DOHH2 (cell line): ENCODE results near the gene GUCA1A.
A peak's percentile ranks its signal among the peaks of the same experiment; 100 is the strongest.
"Not testable (repeated sequence)": the region's sequence is repeated elsewhere in the genome, so short reads cannot be mapped to it uniquely, and the experiment has no call there.

Experiments used
- H3F3A ChIP-seq: fragments of 200-600 bp; sonication (generic), shearing (Covaris generic); 2 replicates; pipeline ENCODE4 v1.6.0; 2016; ENCODE audit warnings: antibody characterized with exemption, mild to moderate bottlenecking; ENCODE audit not compliant: control insufficient read depth, insufficient read depth
- H3K27ac ChIP-seq: fragments of 200-600 bp; sonication (generic); 2 replicates; pipeline ENCODE4 v1.5.1; 2014; ENCODE audit warnings: low read depth, mild to moderate bottlenecking, low read length, moderate library complexity
- H3K27me3 ChIP-seq: fragments of 200-600 bp; sonication (generic); 2 replicates; pipeline ENCODE4 v1.6.1; 2014; ENCODE audit warnings: mild to moderate bottlenecking, low read length, mixed read lengths; ENCODE audit not compliant: control insufficient read depth
- H3K36me3 ChIP-seq: fragments of 200-600 bp; sonication (generic); 2 replicates; pipeline ENCODE4 v1.6.1; 2014; ENCODE audit warnings: mild to moderate bottlenecking, low read length, moderate library complexity, mixed read lengths; ENCODE audit not compliant: control insufficient read depth
- H3K4me1 ChIP-seq: fragments of 200-600 bp; sonication (generic); 2 replicates; pipeline ENCODE4 v1.6.1; 2014; ENCODE audit warnings: mild to moderate bottlenecking, low read length, mixed read lengths; ENCODE audit not compliant: control insufficient read depth
- H3K4me2 ChIP-seq: fragments of 200-600 bp; sonication (generic); 2 replicates; pipeline ENCODE4 v1.6.0; 2014; ENCODE audit warnings: mild to moderate bottlenecking, low read length, moderate library complexity
- H3K4me3 ChIP-seq: fragments of 200-600 bp; sonication (generic); 2 replicates; pipeline ENCODE4 v1.5.1; 2014; ENCODE audit warnings: mild to moderate bottlenecking, low read length, mixed read lengths
- H3K79me2 ChIP-seq: fragments of 200-600 bp; sonication (generic); 2 replicates; pipeline ENCODE4 v1.6.1; 2014; ENCODE audit warnings: mild to moderate bottlenecking, low read length, mixed read lengths; ENCODE audit not compliant: control insufficient read depth
- H3K9me2 ChIP-seq: fragments of 200-600 bp; sonication (generic); replicated peaks from 2 replicates; pipeline ENCODE4 v1.6.1; 2014; ENCODE audit warnings: mild to moderate bottlenecking, low read length, mixed read lengths; ENCODE audit not compliant: control insufficient read depth
- H3K9me3 ChIP-seq: fragments of 200-600 bp; sonication (generic); 2 replicates; pipeline ENCODE4 v1.6.1; 2014; ENCODE audit warnings: antibody characterized with exemption, low read length, mixed read lengths; ENCODE audit not compliant: control insufficient read depth, insufficient read depth
- H4K20me1 ChIP-seq: fragments of 200-600 bp; sonication (generic); 2 replicates; pipeline ENCODE4 v1.6.0; 2014; ENCODE audit warnings: low read depth, mild to moderate bottlenecking, antibody characterized with exemption, low read length, moderate library complexity; ENCODE audit not compliant: control insufficient read depth, insufficient read depth
- EZH2phosphoT487 ChIP-seq: fragments of 200-600 bp; sonication (generic); IDR thresholded peaks from 2 replicates; pipeline ENCODE4 v1.6.1; 2017; ENCODE audit warnings: borderline replicate concordance, mild to moderate bottlenecking, antibody characterized with exemption, low read length, moderate library complexity, mixed read lengths
- TF ChIP-seq, protein P1 (sequence below): fragments of 200-600 bp; sonication (generic); IDR thresholded peaks from one replicate; pipeline ENCODE4 v1.5.1; 2014; ENCODE audit warnings: antibody characterized with exemption, mild to moderate bottlenecking, low read depth, low read length; ENCODE audit not compliant: poor library complexity, severe bottlenecking

GUCA1A gene

DNA sequence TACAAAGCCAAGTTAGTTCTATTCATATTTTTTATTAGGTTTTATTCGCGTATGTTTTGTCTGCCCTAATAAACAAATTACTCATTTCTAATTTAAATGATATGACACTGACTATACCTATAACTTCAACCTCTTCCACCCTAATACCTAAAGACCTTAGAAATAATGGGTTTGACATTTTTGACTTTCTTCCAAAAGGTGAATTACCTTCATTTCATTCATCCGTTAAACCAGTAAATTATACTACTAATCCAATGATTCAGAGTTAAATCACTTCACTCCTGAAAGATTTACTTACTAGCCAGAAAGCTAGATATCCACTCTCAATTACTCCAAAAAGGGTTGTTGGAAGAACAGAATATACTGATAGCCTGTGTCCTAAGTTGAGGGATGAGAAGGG is 39.3 kb downstream of the GUCA1A start:
- H3K9me3 ChIP-seq: no peaks in the 10 kb centered on the region
- TF ChIP-seq, protein P1, sequence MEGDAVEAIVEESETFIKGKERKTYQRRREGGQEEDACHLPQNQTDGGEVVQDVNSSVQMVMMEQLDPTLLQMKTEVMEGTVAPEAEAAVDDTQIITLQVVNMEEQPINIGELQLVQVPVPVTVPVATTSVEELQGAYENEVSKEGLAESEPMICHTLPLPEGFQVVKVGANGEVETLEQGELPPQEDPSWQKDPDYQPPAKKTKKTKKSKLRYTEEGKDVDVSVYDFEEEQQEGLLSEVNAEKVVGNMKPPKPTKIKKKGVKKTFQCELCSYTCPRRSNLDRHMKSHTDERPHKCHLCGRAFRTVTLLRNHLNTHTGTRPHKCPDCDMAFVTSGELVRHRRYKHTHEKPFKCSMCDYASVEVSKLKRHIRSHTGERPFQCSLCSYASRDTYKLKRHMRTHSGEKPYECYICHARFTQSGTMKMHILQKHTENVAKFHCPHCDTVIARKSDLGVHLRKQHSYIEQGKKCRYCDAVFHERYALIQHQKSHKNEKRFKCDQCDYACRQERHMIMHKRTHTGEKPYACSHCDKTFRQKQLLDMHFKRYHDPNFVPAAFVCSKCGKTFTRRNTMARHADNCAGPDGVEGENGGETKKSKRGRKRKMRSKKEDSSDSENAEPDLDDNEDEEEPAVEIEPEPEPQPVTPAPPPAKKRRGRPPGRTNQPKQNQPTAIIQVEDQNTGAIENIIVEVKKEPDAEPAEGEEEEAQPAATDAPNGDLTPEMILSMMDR: no peak
- TF ChIP-seq EZH2phosphoT487: no peak
- H4K20me1 ChIP-seq: no peaks in the 10 kb centered on the region
- H3K27me3 ChIP-seq: no peaks in the 10 kb centered on the region
- H3K27ac ChIP-seq: no peak overlapping the region
- H3K9me2 ChIP-seq: no peaks in the 10 kb centered on the region
- peaks cover 40% of the 10 kb centered on the region for H3K79me2 ChIP-seq
- H3F3A ChIP-seq: no peaks in the 10 kb centered on the region
- H3K36me3 ChIP-seq: peaks cover 74% of the 10 kb centered on the region
- peaks cover 18% of the 10 kb centered on the region for H3K4me1 ChIP-seq
- no peak overlapping the region for H3K4me3 ChIP-seq
- no peak overlapping the region for H3K4me2 ChIP-seq

DNA sequence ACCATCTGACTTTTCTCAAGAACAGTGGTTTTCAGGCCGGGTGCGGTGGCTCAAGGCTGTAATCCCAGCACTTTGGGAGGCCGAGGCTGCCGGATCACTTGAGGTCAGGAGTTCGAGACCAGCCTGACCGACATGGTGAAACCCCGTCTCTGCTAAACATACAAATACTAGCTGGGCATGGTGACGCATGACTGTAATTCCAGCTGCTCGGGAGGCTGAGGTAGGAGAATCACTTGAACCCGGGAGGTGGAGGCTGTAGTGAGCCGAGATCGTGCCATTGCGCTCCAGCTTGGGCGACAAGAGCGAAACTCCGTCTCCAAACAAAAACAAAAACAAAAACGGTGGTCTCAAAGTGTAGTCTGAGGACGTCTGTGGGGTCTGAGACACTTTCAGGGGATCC is 43.3 kb downstream of the GUCA1A start:
- not testable (repeated sequence) for H3K27ac ChIP-seq

DNA sequence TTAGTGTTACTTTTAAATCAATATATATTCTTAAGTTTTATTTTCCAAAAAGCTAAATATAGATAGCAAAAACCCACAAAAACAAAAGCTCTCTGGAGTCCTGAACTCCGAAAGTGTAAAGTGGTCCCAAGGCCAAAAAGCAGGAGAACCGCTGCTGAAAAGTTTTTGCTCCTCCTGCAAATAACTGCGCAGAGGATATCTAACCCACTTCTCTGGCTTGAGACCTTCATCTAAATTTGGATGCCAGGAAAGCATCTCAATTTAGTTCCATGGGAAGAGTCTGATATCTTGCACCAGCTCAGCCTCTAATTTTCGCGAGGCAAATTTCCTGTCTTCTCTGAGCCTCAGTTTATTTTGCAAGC is 44.0 kb downstream of the GUCA1A start:
- no peak for TF ChIP-seq EZH2phosphoT487
- TF ChIP-seq, protein P1: no peak
- H3K4me1 ChIP-seq: peaks cover 22% of the 10 kb centered on the region
- no peaks in the 10 kb centered on the region for H4K20me1 ChIP-seq
- peak overlapping the region; percentile 67 for H3K4me2 ChIP-seq
- no peaks in the 10 kb centered on the region for H3K27me3 ChIP-seq
- H3K4me3 ChIP-seq: peak overlapping the region; percentile 83
- peaks cover 42% of the 10 kb centered on the region for H3K79me2 ChIP-seq
- H3K9me3 ChIP-seq: no peaks in the 10 kb centered on the region
- peaks cover 30% of the 10 kb centered on the region for H3K36me3 ChIP-seq
- H3K9me2 ChIP-seq: no peaks in the 10 kb centered on the region
- H3F3A ChIP-seq: no peaks in the 10 kb centered on the region
- peak overlapping the region; percentile 25 for H3K27ac ChIP-seq

More for the DNA sequence above, 43.3 kb downstream of the GUCA1A start:
- peak overlapping the region; percentile 83 for H3K4me3 ChIP-seq
- not testable (repeated sequence) for H3F3A ChIP-seq, H3K9me2 ChIP-seq, H4K20me1 ChIP-seq, H3K27me3 ChIP-seq, H3K9me3 ChIP-seq
- H3K4me2 ChIP-seq: peak overlapping the region; percentile 67
- H3K79me2 ChIP-seq: peaks cover 42% of the 10 kb centered on the region
- peaks cover 22% of the 10 kb centered on the region for H3K4me1 ChIP-seq
- H3K36me3 ChIP-seq: peaks cover 37% of the 10 kb centered on the region

DNA sequence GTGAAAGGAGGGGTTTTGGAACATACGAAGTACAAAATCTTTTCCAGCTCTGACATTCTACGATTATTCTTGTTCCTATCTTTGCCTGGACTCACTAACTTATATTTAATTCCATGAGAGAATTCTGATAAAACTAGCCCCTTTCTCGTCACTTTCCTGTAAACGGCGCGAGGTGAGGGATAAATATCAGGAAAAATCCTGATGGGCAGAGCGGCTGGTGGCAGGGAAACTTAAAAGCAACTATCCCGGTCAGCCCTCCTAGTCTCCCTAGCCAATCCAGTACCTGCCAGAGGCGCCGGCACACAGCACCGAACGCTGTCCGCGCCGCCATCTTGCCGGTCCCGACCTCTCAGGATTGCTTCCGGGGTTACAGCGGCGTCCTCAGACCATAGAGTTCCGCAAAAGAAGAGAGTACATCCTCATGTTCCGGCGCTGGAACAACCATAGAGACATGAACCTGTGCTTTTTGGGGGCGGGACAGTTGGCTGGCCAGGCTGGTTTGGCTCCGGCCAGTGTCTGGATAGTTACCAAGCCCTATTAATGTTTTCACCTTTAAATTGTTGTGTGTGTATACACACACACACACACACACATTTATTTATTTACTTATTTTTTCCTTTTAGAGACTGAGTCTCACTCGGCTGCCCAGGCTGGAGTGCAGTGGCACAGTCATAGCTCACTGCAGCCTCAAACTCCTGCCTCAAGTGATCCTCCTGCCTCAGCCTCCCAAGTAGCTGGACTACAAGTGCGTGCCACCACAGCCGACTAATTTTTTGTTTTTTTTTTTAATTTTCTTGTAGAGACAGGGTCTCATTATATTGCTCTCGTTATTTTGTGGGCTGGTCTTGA is 44.6 kb downstream of the GUCA1A start, which contains the start of gene MRPS10:
TSS of gene MRPS10 (minus strand) at position 343 of the 849 bp plus-strand sequence. CDS start at position 331, 12 bp downstream.
- Histone ChIP-seq H3K79me2 (peaks cover 42% of the 10 kb centered on the region), H4K20me1 (no peaks in the 10 kb centered on the region)

More for the DNA sequence above, 44.6 kb downstream of the GUCA1A start, which contains the start of gene MRPS10:
- H3K27ac ChIP-seq: peak within 1 kb of the TSS; percentile 25
- H3K27me3 ChIP-seq: no peaks in the 10 kb centered on the region
- H3K4me1 ChIP-seq: peaks cover 22% of the 10 kb centered on the region
- H3K9me2 ChIP-seq: no peaks in the 10 kb centered on the region
- TF ChIP-seq, protein P1: no peak
- no peak for TF ChIP-seq EZH2phosphoT487
- peaks cover 24% of the 10 kb centered on the region for H3K36me3 ChIP-seq
- H3F3A ChIP-seq: no peaks in the 10 kb centered on the region
- H3K4me2 ChIP-seq: peak within 1 kb of the TSS; percentile 67
- H3K4me3 ChIP-seq: peak within 1 kb of the TSS; percentile 83
- no peaks in the 10 kb centered on the region for H3K9me3 ChIP-seq
